ENCODE results near the gene SHB. TPM values are rescaled to one million over a fixed set of nuclear protein-coding genes. Genes with fewer than 3 reads are reported as not detected.

Gene SHB
- total and polyA plus RNA-seq, 2 donors, result 4.9 to 5.5 TPM

DNA sequence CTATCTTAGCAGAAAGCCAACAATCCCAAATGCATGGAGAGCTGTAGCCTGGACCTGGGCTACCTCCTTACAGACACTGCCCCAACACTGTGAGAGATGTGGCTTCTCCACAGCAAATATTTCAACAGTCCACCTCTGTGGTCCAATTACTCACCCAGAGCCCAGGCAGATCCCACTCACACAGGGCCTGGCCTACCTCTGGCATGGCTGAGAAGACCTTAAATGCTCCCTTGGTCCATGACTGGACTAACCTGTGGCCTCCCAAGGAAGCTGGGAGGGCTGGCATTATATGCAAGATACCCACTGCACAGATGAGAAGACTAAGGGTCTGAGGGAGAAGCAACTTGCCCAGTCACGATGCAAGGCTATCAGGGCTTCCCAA, 142.3 kb downstream of the SHB start:
- Histone ChIP-seq H3K27me3 (ENCODE audit: control insufficient read depth in 2 of 2, insufficient read depth in 1 of 2, low read length in 1 of 2) (no peaks in the 10 kb centered on the region), H3K36me3 (ENCODE audit: control insufficient read depth in 2 of 2, insufficient read depth in 2 of 2, low read length in 1 of 2) (no peaks in the 10 kb centered on the region), H3K9me3 (ENCODE audit: control insufficient read depth in 2 of 2, insufficient read depth in 1 of 2, low read length in 1 of 2) (no peaks in the 10 kb centered on the region), H3K4me1 (ENCODE audit: control insufficient read depth in 2 of 2, insufficient read depth in 2 of 2, low read length in 2 of 2) (peaks cover 19 to 58% of the 10 kb centered on the region in 2 donors), H3K4me3 (ENCODE audit: low read length in 2 of 2) (no peak overlapping the region), H3K27ac (ENCODE audit: low read depth in 1 of 2, low read length in 1 of 2) (peak overlapping the region in 1 of 2 donors; percentile 41)
- WGBS, result 61% methylated on average over 1 of the region's 1 CpG
- no peak for DNase-seq (ENCODE audit: low read depth in 6 of 9, low spot score in 9 of 9)

DNA sequence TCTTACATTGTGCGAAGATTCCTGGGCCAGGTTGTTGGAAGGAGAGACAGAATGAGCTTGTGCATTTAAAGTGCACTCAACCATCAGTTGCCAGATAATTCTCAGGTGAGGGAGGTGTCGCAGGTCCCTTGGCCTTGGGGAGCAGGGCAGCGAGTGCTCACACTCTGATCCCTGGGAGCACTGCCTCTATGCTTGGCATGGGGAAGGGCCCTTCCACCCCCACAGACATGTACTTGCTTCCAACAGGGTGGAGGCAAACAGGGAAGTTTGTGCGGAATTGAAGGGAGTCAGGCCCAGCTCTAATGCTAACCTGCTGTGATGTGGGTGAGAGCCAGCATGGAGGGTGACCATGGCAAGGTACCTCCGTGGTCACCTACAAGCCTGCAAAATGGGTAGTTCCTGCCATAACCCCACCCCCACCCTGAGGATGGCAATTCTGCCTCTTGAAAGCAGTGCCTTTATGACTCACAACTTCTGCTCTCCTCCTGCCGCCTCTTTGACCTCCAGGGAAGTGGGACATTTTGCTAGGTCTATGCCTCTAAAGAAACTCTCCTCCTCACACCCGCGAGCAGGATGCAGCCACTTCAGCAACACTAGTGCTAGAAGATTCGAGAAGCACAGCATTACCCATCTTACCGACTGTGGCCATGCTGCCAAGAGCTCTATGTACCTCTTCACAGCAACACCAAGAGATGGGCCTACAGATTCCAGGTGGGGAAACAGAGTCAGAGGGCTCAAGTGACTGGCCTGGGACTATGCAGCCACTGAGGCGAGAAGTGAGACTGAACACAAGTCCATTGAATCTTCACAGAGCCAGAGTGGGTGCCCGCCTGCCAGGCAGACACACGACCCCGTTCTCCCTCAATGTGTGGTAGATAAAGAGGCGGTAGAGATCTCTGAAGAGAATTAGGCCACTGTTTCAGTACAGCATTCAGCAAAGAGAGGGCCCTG, 143.0 kb downstream of the SHB start:
- H3K4me1 ChIP-seq (ENCODE audit: control insufficient read depth in 2 of 2, insufficient read depth in 2 of 2, low read length in 2 of 2), result peaks cover 19 to 61% of the 10 kb centered on the region in 2 donors
- no peaks in the 10 kb centered on the region for H3K9me3 ChIP-seq (ENCODE audit: control insufficient read depth in 2 of 2, insufficient read depth in 1 of 2, low read length in 1 of 2)
- H3K27me3 ChIP-seq (ENCODE audit: control insufficient read depth in 2 of 2, insufficient read depth in 1 of 2, low read length in 1 of 2), result no peaks in the 10 kb centered on the region
- no peaks in the 10 kb centered on the region for H3K36me3 ChIP-seq (ENCODE audit: control insufficient read depth in 2 of 2, insufficient read depth in 2 of 2, low read length in 1 of 2)
- peak in 1 of 9 donors; percentile 32 for DNase-seq (ENCODE audit: low read depth in 6 of 9, low spot score in 9 of 9)
- H3K4me3 ChIP-seq (ENCODE audit: low read length in 2 of 2), result no peak overlapping the region
- WGBS, result 94% methylated on average over 15 of the region's 15 CpGs
- peak overlapping the region in 1 of 2 donors; percentile 26 for H3K27ac ChIP-seq (ENCODE audit: low read depth in 1 of 2, low read length in 1 of 2)

DNA sequence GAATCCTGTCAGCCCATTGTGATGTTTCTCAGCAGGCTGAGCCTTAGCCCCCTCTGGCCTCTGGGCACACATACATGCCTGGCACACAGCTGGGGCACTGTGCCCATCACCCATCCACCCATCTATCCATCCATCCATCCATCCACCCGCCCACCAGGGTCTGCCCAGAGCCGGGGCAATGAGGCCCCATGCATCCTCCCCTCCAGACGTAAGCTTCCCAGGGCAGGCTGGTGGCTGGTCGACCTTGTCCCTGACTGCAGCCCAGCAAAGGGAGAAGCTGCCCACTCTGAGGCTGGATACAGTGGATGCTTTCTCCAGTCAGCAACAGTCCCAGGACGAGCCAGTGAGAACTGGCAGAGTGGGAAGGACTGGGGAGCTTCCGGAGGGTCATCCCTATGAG, 144.0 kb downstream of the SHB start:
- Histone ChIP-seq H3K4me1 (ENCODE audit: control insufficient read depth in 2 of 2, insufficient read depth in 2 of 2, low read length in 2 of 2) (peaks cover 19 to 64% of the 10 kb centered on the region in 2 donors), H3K27ac (ENCODE audit: low read depth in 1 of 2, low read length in 1 of 2) (no peak overlapping the region), H3K36me3 (ENCODE audit: control insufficient read depth in 2 of 2, insufficient read depth in 2 of 2, low read length in 1 of 2) (no peaks in the 10 kb centered on the region), H3K9me3 (ENCODE audit: control insufficient read depth in 2 of 2, insufficient read depth in 1 of 2, low read length in 1 of 2) (no peaks in the 10 kb centered on the region), H3K27me3 (ENCODE audit: control insufficient read depth in 2 of 2, insufficient read depth in 1 of 2, low read length in 1 of 2) (no peaks in the 10 kb centered on the region), H3K4me3 (ENCODE audit: low read length in 2 of 2) (no peak overlapping the region)
- DNase-seq (ENCODE audit: low read depth in 6 of 9, low spot score in 9 of 9), result no peak
- WGBS, result 95% methylated on average over 6 of the region's 6 CpGs

DNA sequence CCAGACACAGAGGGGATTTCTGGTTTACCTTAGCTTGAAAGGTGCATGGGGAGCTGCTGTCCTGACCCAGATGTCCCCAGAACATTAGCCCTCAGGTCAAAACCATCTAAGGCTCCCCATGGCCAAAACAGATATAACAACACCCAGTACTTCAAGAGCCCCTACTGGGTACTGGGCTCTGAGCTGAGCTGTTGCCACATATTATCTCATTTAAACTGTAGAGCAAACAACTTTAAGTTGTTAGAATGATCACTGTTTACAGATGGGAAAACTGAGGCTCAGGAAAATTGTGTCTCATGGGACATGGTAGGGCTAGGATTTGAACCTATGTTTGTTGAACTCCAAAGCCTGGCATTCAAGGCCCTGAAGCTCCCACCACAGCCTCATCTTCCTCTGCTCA, 144.5 kb downstream of the SHB start:
- H3K27me3 ChIP-seq (ENCODE audit: control insufficient read depth in 2 of 2, insufficient read depth in 1 of 2, low read length in 1 of 2), result no peaks in the 10 kb centered on the region
- H3K4me3 ChIP-seq (ENCODE audit: low read length in 2 of 2), result no peak overlapping the region
- no peaks in the 10 kb centered on the region for H3K9me3 ChIP-seq (ENCODE audit: control insufficient read depth in 2 of 2, insufficient read depth in 1 of 2, low read length in 1 of 2)
- H3K4me1 ChIP-seq (ENCODE audit: control insufficient read depth in 2 of 2, insufficient read depth in 2 of 2, low read length in 2 of 2), result peaks cover 17 to 60% of the 10 kb centered on the region in 2 donors
- no peak for DNase-seq (ENCODE audit: low read depth in 6 of 9, low spot score in 9 of 9)
- no peak overlapping the region for H3K27ac ChIP-seq (ENCODE audit: low read depth in 1 of 2, low read length in 1 of 2)
- H3K36me3 ChIP-seq (ENCODE audit: control insufficient read depth in 2 of 2, insufficient read depth in 2 of 2, low read length in 1 of 2), result no peaks in the 10 kb centered on the region

DNA sequence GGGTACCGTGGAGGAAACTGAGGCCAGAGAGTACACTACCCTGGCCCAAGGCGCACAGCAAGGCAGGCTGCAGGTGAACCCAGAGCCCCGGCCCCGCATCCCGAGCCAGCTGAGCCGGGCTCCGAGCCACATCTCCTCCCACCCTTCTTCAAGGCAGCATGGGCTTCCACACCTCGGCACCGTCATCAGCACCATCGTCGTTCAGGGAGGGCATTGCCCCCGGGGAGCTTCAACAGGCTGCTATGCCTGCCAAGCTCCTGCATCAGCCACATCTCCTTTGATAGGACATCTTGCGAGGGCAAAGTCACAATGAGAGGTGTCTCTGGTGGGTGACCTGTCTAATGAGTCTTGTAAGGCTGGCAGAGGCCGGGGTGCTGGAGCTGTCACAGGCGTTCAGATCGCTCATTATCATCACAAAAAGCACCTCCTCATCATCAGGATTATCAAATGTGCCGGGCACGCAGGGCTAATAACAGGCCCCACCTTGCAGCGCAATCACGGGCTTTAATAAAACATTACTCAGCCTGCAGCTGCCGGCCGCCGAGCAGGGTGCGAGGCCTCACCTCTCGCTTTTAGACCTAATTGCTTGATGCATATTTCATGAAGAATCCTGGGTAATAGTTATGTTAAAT, 145.1 kb downstream of the SHB start:
- no peak for DNase-seq (ENCODE audit: low read depth in 6 of 9, low spot score in 9 of 9)
- Histone ChIP-seq H3K4me3 (ENCODE audit: low read length in 2 of 2) (no peak overlapping the region), H3K27ac (ENCODE audit: low read depth in 1 of 2, low read length in 1 of 2) (no peak overlapping the region), H3K4me1 (ENCODE audit: control insufficient read depth in 2 of 2, insufficient read depth in 2 of 2, low read length in 2 of 2) (peaks cover 13 to 54% of the 10 kb centered on the region in 2 donors), H3K27me3 (ENCODE audit: control insufficient read depth in 2 of 2, insufficient read depth in 1 of 2, low read length in 1 of 2) (no peaks in the 10 kb centered on the region), H3K36me3 (ENCODE audit: control insufficient read depth in 2 of 2, insufficient read depth in 2 of 2, low read length in 1 of 2) (no peaks in the 10 kb centered on the region), H3K9me3 (ENCODE audit: control insufficient read depth in 2 of 2, insufficient read depth in 1 of 2, low read length in 1 of 2) (no peaks in the 10 kb centered on the region)
- 98% methylated on average over 25 of the region's 25 CpGs for WGBS

DNA sequence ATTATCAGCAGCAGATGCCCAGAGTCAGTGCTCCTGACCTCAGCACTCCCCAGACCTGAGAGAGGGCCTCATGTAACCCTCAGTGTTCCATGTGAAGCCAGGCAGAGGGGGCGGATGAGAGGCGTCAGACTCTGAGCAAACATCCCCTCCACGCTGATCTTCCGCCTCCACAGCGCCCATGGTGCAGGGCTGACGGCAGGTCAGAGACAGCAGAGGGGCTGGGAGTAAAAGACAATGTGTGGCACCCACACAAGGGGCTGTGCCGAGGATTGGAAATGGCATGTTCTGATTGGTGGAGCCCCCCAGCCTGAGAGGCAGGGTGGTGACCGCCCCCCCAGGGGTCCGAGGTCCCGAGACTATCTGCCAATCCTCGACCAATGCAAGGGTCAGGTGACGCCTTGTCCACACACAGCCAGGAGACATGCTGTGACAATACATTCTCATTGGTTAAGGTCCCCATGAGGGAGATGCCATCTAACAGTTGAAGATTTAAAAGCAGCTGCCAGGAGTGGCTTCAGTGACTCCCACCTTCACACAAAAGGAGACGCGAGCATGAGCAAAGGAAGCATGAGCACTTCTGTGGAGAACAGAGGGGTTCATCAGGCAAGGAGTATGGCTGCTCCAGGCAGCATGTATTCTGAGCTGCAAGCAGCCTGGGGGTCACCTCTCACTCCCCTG, 145.8 kb downstream of the SHB start:
- WGBS, result 97% methylated on average over 14 of the region's 14 CpGs
- H3K4me1 ChIP-seq (ENCODE audit: control insufficient read depth in 2 of 2, insufficient read depth in 2 of 2, low read length in 2 of 2), result peaks cover 13 to 48% of the 10 kb centered on the region in 2 donors

DNA sequence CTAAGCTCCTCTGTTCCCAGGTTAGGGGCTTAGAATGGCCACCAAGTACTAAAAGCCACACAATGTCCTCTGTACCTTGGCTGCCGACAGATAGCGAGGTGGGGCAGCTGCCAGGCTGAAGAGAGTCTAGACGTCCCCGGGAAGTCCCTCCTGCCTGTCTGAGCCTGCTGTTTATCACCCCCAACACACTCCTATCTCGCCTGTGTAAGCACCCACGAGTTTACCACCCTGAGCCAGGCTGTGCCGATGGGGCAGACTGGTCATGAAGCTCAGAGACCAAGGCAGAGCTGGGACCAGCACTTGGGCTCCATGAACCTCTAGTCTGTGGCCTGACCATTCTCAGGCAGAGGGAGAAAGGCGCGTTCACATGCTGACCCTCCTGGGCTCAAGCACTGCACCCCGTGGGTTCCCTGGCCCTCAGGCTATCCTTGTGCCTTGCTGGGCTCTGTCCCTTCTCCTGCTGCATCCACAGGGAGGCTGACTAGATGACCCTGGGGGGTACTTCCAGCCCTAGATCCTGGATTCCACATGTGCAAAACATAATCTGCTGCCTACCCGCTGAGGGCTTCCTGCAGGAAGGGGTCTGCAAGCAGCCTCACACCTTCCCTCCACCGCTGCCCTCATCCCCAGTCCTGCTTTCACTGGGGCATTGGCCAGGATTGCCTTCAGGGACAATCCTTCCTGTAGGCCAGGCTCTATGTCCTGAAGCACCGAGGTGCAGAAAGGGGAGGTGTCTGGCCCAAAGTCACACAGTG, 146.5 kb downstream of the SHB start:
- H3K27me3 ChIP-seq (ENCODE audit: control insufficient read depth in 2 of 2, insufficient read depth in 1 of 2, low read length in 1 of 2), result no peaks in the 10 kb centered on the region
- WGBS, result 95% methylated on average over 13 of the region's 13 CpGs
- H3K27ac ChIP-seq (ENCODE audit: low read depth in 1 of 2, low read length in 1 of 2), result peak overlapping the region; percentile 32 to 60
- H3K36me3 ChIP-seq (ENCODE audit: control insufficient read depth in 2 of 2, insufficient read depth in 2 of 2, low read length in 1 of 2), result no peaks in the 10 kb centered on the region
- H3K9me3 ChIP-seq (ENCODE audit: control insufficient read depth in 2 of 2, insufficient read depth in 1 of 2, low read length in 1 of 2), result no peaks in the 10 kb centered on the region
- DNase-seq (ENCODE audit: low read depth in 6 of 9, low spot score in 9 of 9), result no peak
- no peak overlapping the region for H3K4me3 ChIP-seq (ENCODE audit: low read length in 2 of 2)
- H3K4me1 ChIP-seq (ENCODE audit: control insufficient read depth in 2 of 2, insufficient read depth in 2 of 2, low read length in 2 of 2), result peaks cover 12 to 40% of the 10 kb centered on the region in 2 donors

More for the DNA sequence above, 145.8 kb downstream of the SHB start:
- H3K4me3 ChIP-seq (ENCODE audit: low read length in 2 of 2), result no peak overlapping the region
- H3K9me3 ChIP-seq (ENCODE audit: control insufficient read depth in 2 of 2, insufficient read depth in 1 of 2, low read length in 1 of 2), result no peaks in the 10 kb centered on the region
- H3K27ac ChIP-seq (ENCODE audit: low read depth in 1 of 2, low read length in 1 of 2), result no peak overlapping the region
- no peaks in the 10 kb centered on the region for H3K36me3 ChIP-seq (ENCODE audit: control insufficient read depth in 2 of 2, insufficient read depth in 2 of 2, low read length in 1 of 2)
- no peaks in the 10 kb centered on the region for H3K27me3 ChIP-seq (ENCODE audit: control insufficient read depth in 2 of 2, insufficient read depth in 1 of 2, low read length in 1 of 2)
- no peak for DNase-seq (ENCODE audit: low read depth in 6 of 9, low spot score in 9 of 9)

DNA sequence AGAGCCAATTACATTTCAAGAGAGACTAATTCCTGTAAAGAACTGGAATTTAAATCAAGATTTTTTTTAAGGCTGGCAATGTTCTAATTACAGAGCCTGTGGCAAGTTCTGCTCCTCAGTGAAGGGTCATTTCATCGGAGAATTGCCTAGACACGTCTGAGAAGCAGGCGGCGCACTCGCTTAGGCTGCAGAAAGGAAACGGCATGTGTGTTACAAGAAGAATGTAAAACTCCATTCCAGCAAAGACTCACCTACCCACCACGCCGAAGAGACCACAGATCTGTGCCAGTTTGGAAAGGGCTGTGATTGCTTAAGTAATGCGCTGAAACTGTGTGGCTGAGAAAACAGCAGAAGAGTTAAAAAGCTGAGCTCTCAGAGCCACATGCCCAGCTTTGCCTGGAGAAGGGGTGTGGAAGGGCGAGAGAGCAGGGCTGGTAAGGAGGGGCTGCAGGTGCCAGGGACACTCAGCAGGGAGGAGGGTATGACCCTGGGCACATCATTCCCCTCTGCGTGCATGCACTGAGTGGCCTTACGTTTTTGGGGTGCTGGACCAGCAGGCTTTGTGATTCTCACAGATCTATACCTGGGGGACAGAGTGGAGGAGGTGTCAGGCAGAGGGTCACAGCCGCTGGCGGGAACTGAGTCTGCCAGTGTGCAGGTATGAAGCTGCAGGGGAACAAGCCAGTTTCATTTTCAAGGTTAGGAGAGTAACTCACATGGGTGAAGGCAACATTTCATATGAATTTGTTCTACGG, 147.3 kb downstream of the SHB start:
- no peak overlapping the region for H3K4me3 ChIP-seq (ENCODE audit: low read length in 2 of 2)
- no peaks in the 10 kb centered on the region for H3K27me3 ChIP-seq (ENCODE audit: control insufficient read depth in 2 of 2, insufficient read depth in 1 of 2, low read length in 1 of 2)
- no peak for DNase-seq (ENCODE audit: low read depth in 6 of 9, low spot score in 9 of 9)
- peak overlapping the region; percentile 32 to 60 for H3K27ac ChIP-seq (ENCODE audit: low read depth in 1 of 2, low read length in 1 of 2)
- 92% methylated on average over 15 of the region's 15 CpGs for WGBS
- no peaks in the 10 kb centered on the region for H3K9me3 ChIP-seq (ENCODE audit: control insufficient read depth in 2 of 2, insufficient read depth in 1 of 2, low read length in 1 of 2)
- H3K4me1 ChIP-seq (ENCODE audit: control insufficient read depth in 2 of 2, insufficient read depth in 2 of 2, low read length in 2 of 2), result peaks cover 6 to 32% of the 10 kb centered on the region in 2 donors
- H3K36me3 ChIP-seq (ENCODE audit: control insufficient read depth in 2 of 2, insufficient read depth in 2 of 2, low read length in 1 of 2), result no peaks in the 10 kb centered on the region
